Left ventricle myocardium inferior (tissue), 1 donor: ENCODE measurements around the gene NME7. TPM values are rescaled to one million over a fixed set of nuclear protein-coding genes. Genes with fewer than 3 reads are reported as not detected.

ENCODE experiments used
- DNase-seq: peaks from one replicate; pipeline ENCODE4 v3.0.0-alpha.2; 2020
- H3K27ac ChIP-seq: fragments of 200-600 bp; replicated peaks from 2 replicates; pipeline ENCODE4 v1.8.0; 2021
- H3K27me3 ChIP-seq: fragments of 200-600 bp; 2 replicates; pipeline ENCODE4 v1.8.0; 2021; ENCODE audit warnings: low read depth
- H3K36me3 ChIP-seq: fragments of 200-600 bp; 2 replicates; pipeline ENCODE4 v1.8.0; 2021
- H3K4me1 ChIP-seq: fragments of 200-600 bp; 2 replicates; pipeline ENCODE4 v1.8.0; 2021
- H3K4me3 ChIP-seq: fragments of 200-600 bp; 2 replicates; pipeline ENCODE4 v1.8.0; 2021; ENCODE audit warnings: mild to moderate bottlenecking, moderate library complexity
- H3K9me3 ChIP-seq: fragments of 200-600 bp; replicated peaks from 2 replicates; pipeline ENCODE4 v1.8.0; 2021
- CTCF ChIP-seq: fragments of 200-600 bp; IDR thresholded peaks from 2 replicates; pipeline ENCODE4 v1.8.0; 2021; ENCODE audit warnings: antibody characterized with exemption, mild to moderate bottlenecking, borderline replicate concordance
- intact Hi-C: fragments of 100-400 bp; cut with micrococcal nuclease; formaldehyde crosslinking; loops from one replicate; pipeline ENCODE4 v1.11.0; 2022
- total RNA-seq: library from RNA; stranded (reverse); fragmentation: NEBNext Ultra II Directional; extraction: Animal tissue kit (Norgen Biotek cat#: 25700); gene quantifications from one replicate; pipeline ENCODE4 v1.2.1, GENCODE V29; 2021
- donor health status: DM: no; HTN: yes; CAD: no; lungs with severe emphysema.

The NME7 gene
- total RNA-seq, 1 donor from 2014 or later: 13.1 TPM

GRCh38 chr1:169321539-169321938, 46.1 kb downstream of the NME7 start:
- intact Hi-C loops: no loop called here
- TF ChIP-seq CTCF: no peak
- no peaks in the 10 kb centered on the region for H3K4me1 ChIP-seq

GRCh38 chr1:169318536-169319244, 48.9 kb downstream of the NME7 start:
- no peak overlapping the region for H3K4me3 ChIP-seq
- no peak for TF ChIP-seq CTCF
- H3K4me1 ChIP-seq: no peaks in the 10 kb centered on the region
- H3K9me3 ChIP-seq: no peaks in the 10 kb centered on the region
- no peaks in the 10 kb centered on the region for H3K27me3 ChIP-seq
- no peak overlapping the region for H3K27ac ChIP-seq
- H3K36me3 ChIP-seq: no peaks in the 10 kb centered on the region
- DNase-seq: no peak
- intact Hi-C loops: no loop called here

More at GRCh38 chr1:169321539-169321938, 46.1 kb downstream of the NME7 start:
- no peaks in the 10 kb centered on the region for H3K27me3 ChIP-seq
- H3K36me3 ChIP-seq: no peaks in the 10 kb centered on the region
- H3K4me3 ChIP-seq: no peak overlapping the region
- H3K9me3 ChIP-seq: no peaks in the 10 kb centered on the region
- H3K27ac ChIP-seq: no peak overlapping the region
- DNase-seq: no peak

GRCh38 chr1:169316556-169316955, 51.0 kb downstream of the NME7 start:
- no peak overlapping the region for H3K4me3 ChIP-seq
- no peak overlapping the region for H3K27ac ChIP-seq
- no peaks in the 10 kb centered on the region for H3K36me3 ChIP-seq
- H3K9me3 ChIP-seq: no peaks in the 10 kb centered on the region
- H3K27me3 ChIP-seq: no peaks in the 10 kb centered on the region
- intact Hi-C loops: no loop called here
- no peaks in the 10 kb centered on the region for H3K4me1 ChIP-seq
- DNase-seq: no peak
- no peak for TF ChIP-seq CTCF

- Histone ChIP-seq H3K27ac (no peak overlapping the region), H3K36me3 (peaks cover 10% of the 10 kb centered on the region), H3K4me1 (no peaks in the 10 kb centered on the region), H3K27me3 (no peaks in the 10 kb centered on the region), H3K9me3 (no peaks in the 10 kb centered on the region), H3K4me3 (no peak overlapping the region)
- intact Hi-C loops: no loop called here
- no peak for TF ChIP-seq CTCF
- DNase-seq: no peak
These were observed 55.3 kb downstream of the NME7 start for GRCh38 chr1:169312084-169312954.

- Histone ChIP-seq H3K4me1 (no peaks in the 10 kb centered on the region), H3K9me3 (no peaks in the 10 kb centered on the region), H3K4me3 (no peak overlapping the region), H3K36me3 (peaks cover 21% of the 10 kb centered on the region), H3K27ac (no peak overlapping the region), H3K27me3 (no peaks in the 10 kb centered on the region)
- DNase-seq: no peak
- intact Hi-C loops: no loop called here
- TF ChIP-seq CTCF: no peak
These were observed 58.1 kb downstream of the NME7 start for GRCh38 chr1:169309178-169310166.
